GM23338 (cell line): ENCODE data around the gene FRMD1.

ENCODE experiments used
- CTCF ChIP-seq, 2 experiments: fragments of 200-600 bp in 1 of 2; sonication (generic) in 1 of 2; conservative IDR thresholded peaks; 2 replicates each; pipeline versions ENCODE4 v1.5.1 to v1.6.1; 2016 to 2017; ENCODE audit warnings: antibody characterized with exemption in 2 of 2, low read depth in 2 of 2, mild to moderate bottlenecking in 2 of 2, moderate library complexity in 1 of 2
- EZH2 ChIP-seq: fragments of 200-600 bp; sonication (generic); IDR thresholded peaks from one replicate; pipeline ENCODE4 v1.8.0; 2017; ENCODE audit warnings: antibody characterized with exemption, mild to moderate bottlenecking, low read depth; ENCODE audit not compliant: unreplicated experiment
- EZH2phosphoT487 ChIP-seq: fragments of 200-600 bp; sonication (generic); IDR thresholded peaks from one replicate; pipeline ENCODE4 v1.8.1; 2018; ENCODE audit warnings: antibody characterized with exemption; ENCODE audit not compliant: unreplicated experiment
- JUNB ChIP-seq: IDR thresholded peaks from one replicate; pipeline ENCODE4 v1.6.1; 2016; ENCODE audit warnings: antibody characterized with exemption; ENCODE audit not compliant: unreplicated experiment
- POLR2AphosphoS5 ChIP-seq: IDR thresholded peaks from 2 replicates; pipeline ENCODE4 v1.6.1; 2016; ENCODE audit warnings: antibody characterized with exemption, low read depth
- STAT1 ChIP-seq: IDR thresholded peaks from one replicate; pipeline ENCODE4 v1.6.1; 2016; ENCODE audit warnings: antibody characterized with exemption; ENCODE audit not compliant: unreplicated experiment

GRCh38 chr6:168027521-168027920, 51.5 kb downstream of the FRMD1 start:
- TF ChIP-seq EZH2 (no peak), CTCF (conservative IDR thresholded peaks at IDR 0.05; ENCODE audit: low read depth in 2 of 2) (no peak), EZH2phosphoT487 (no peak), JUNB (no peak), POLR2AphosphoS5 (no peak), STAT1 (no peak)
